ENCODE data around the gene KRTAP3-3. TPM values are rescaled to one million over a fixed set of nuclear protein-coding genes. Genes with fewer than 3 reads are reported as not detected.

The KRTAP3-3 gene
- total RNA-seq, 1 experiment from 2014 or later: not detected

DNA sequence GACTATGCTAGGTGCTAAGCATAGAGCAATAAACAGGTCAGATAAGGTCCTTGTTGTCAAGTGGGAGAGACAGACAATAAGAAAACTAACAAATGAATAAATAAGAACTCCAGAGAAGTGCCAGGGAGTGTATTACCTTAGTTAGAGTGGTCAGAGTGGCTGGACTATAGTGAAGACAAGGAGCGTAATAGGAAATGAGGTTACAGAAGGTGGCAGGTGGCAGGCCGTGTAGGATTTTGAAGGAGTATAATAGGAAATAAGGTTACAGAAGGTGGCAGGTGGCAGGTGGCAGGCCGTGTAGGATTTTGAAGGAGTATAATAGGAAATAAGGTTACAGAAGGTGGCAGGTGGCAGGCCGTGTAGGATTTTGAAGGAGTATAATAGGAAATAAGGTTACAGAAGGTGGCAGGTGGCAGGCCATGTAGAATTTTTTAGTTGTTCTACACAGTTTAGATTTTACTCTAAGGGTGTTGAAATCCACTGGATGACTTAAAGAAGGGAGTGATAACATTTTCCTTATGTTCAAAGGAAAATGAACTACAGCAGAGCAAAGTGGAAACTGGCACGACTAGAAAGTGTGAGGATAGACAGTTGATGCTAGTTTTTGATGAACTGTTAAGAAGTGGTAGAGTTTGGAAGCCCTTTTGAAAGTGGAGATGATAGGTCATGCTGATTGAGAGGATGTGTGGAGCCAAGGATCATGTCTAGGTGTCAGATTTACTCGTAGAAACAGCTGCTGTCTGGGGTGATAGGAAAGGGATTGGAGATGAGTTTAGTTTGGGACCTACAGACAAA, 18.6 kb upstream of the KRTAP3-3 start:
- no peaks in the 10 kb centered on the region for H3K23me2 ChIP-seq (ENCODE audit: insufficient read length, low read depth, low read length, poor library complexity, severe bottlenecking)
- H2AFZ ChIP-seq (ENCODE audit: low read length): no peak overlapping the region

More for the DNA sequence above, 18.6 kb upstream of the KRTAP3-3 start:
- no peak overlapping the region for H3K27ac ChIP-seq (ENCODE audit: insufficient read length, low read depth, low read length)
- Mint-ChIP-seq H3K9me3 (no peaks in the 10 kb centered on the region), H3K27ac (no peak overlapping the region), H3K36me3 (ENCODE audit: insufficient read depth in 1 of 3, low read depth in 3 of 3) (no peaks in the 10 kb centered on the region), H3K4me3 (no peak overlapping the region), H3K4me1 (peaks cover 17 to 19% of the 10 kb centered on the region in 2 experiments), H3K27me3 (ENCODE audit: low read depth) (no peaks in the 10 kb centered on the region)
- H3K56ac ChIP-seq (ENCODE audit: insufficient read length, low read depth, low read length): no peak overlapping the region
- no peak overlapping the region for H2BK12ac ChIP-seq (ENCODE audit: insufficient read length, low read depth, low read length)
- H3K14ac ChIP-seq (ENCODE audit: insufficient read depth, low read length): no peak overlapping the region
- H4K20me1 ChIP-seq (ENCODE audit: control insufficient read depth, insufficient read depth, insufficient read length): no peaks in the 10 kb centered on the region
- H2BK15ac ChIP-seq (ENCODE audit: low read depth, low read length): no peak overlapping the region
- no peak for DNase-seq
- no peaks in the 10 kb centered on the region for H3K9me3 ChIP-seq (ENCODE audit: control insufficient read depth, low read depth, low read length)
- H3K27me3 ChIP-seq (ENCODE audit: insufficient read depth, low read length): no peaks in the 10 kb centered on the region
- no peak overlapping the region for H3K23ac ChIP-seq (ENCODE audit: insufficient read length, low read depth, low read length)
- H3K4me1 ChIP-seq (ENCODE audit: insufficient read depth, low read length): no peaks in the 10 kb centered on the region; the same call in 1 of the 2 replicates
- H4K5ac ChIP-seq (ENCODE audit: insufficient read length, low read depth, low read length): no peak overlapping the region
- H3K18ac ChIP-seq (ENCODE audit: insufficient read length, low read depth, low read length): no peak overlapping the region
- WGBS (ENCODE audit: extremely low coverage, insufficient read length, low lambda C conversion rate): no CpG with 5 or more reads among the region's 6 CpGs
- H2BK5ac ChIP-seq (ENCODE audit: insufficient read length, low read length): no peak overlapping the region
- H3K79me2 ChIP-seq (ENCODE audit: insufficient read depth, low read length): no peaks in the 10 kb centered on the region
- no peak overlapping the region for H4K91ac ChIP-seq (ENCODE audit: insufficient read length, low read depth, low read length)
- TF ChIP-seq, protein P1, sequence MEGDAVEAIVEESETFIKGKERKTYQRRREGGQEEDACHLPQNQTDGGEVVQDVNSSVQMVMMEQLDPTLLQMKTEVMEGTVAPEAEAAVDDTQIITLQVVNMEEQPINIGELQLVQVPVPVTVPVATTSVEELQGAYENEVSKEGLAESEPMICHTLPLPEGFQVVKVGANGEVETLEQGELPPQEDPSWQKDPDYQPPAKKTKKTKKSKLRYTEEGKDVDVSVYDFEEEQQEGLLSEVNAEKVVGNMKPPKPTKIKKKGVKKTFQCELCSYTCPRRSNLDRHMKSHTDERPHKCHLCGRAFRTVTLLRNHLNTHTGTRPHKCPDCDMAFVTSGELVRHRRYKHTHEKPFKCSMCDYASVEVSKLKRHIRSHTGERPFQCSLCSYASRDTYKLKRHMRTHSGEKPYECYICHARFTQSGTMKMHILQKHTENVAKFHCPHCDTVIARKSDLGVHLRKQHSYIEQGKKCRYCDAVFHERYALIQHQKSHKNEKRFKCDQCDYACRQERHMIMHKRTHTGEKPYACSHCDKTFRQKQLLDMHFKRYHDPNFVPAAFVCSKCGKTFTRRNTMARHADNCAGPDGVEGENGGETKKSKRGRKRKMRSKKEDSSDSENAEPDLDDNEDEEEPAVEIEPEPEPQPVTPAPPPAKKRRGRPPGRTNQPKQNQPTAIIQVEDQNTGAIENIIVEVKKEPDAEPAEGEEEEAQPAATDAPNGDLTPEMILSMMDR (conservative IDR thresholded peaks at IDR 0.05): no peak
- no peaks in the 10 kb centered on the region for H3K79me1 ChIP-seq (ENCODE audit: insufficient read depth, low read depth, low read length, poor library complexity, severe bottlenecking)
- no peak overlapping the region for H3K4me2 ChIP-seq (ENCODE audit: insufficient read depth, insufficient read length, low read length)
- H3T11ph ChIP-seq (ENCODE audit: low read length): no peak overlapping the region
- no peak overlapping the region for H3K4ac ChIP-seq (ENCODE audit: low read depth, low read length)
- H2AK5ac ChIP-seq (ENCODE audit: insufficient read length, low read length): no peak overlapping the region
- H2BK20ac ChIP-seq (ENCODE audit: low read depth, low read length, poor library complexity, severe bottlenecking): no peak overlapping the region
- no peak overlapping the region for H3K9ac ChIP-seq (ENCODE audit: extremely low read depth, insufficient read length, low read length)
- no peak overlapping the region for H2BK120ac ChIP-seq (ENCODE audit: low read depth, low read length, poor library complexity, severe bottlenecking)
- no peak overlapping the region for H4K8ac ChIP-seq (replicated peaks; ENCODE audit: insufficient read length, low read depth, low read length)

Measured in H9 (cell line).